NCI-H2081 (cell line): ENCODE results near the gene WWOX.
A peak's percentile ranks its signal among the peaks of the same experiment; 100 is the strongest.

Experiments used
- DNase-seq, 2 experiments: peaks; one replicate each; lab custom pipeline; 2025; lab: John Stamatoyannopoulos, UW

WWOX gene

DNA sequence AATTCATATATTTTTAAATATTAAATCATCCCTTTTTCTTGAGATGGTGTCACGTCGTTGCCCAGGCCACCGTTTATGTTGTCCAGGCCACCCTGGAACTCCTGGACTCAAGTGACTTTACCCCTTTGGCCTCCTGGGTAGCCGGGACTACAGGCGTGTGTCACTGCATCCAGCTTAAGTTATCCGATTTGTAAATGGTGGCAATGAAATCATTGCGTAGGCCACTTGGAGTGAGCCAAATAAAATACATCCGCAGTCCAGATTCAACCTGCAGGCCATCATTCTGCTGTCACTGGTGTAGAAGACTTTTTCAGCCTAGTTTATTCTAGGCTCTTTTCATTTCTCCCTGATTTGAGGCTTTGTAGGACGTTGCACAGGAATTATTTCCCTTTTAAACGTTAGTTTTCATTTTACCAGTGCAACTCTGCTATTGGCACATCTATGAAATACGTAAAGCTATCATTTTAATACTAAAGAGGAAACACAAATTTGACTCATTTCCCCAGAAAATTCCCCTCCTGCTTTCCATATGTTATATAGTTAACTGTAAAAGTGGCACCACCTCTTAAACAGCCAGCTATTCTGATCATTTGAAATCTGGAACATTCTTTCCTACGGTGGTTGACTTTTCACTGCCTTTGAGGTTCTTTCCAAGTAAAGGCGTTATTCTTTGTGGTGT lies 1051.3 kb downstream of the WWOX start:
- DNase-seq = no peak

DNA sequence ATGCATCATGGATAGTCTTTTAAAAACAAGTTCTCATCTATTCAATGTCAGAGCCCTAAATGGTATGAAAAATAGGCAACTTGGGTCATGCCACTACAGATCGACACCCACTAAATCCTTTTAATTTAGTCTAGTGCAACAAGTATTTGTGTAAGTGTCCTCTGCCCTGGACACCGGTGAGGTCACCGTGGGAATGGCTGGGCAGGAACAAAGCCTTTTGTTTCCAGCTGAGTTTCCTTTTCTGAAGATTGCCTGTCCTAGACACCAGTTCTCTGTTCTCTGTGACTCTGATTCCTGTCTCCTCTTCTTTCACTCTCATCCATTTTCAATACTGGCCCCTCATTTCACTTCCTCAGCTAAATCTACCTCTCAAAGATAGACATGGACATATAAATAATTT lies 1054.6 kb downstream of the WWOX start:
- DNase-seq = no peak

DNA sequence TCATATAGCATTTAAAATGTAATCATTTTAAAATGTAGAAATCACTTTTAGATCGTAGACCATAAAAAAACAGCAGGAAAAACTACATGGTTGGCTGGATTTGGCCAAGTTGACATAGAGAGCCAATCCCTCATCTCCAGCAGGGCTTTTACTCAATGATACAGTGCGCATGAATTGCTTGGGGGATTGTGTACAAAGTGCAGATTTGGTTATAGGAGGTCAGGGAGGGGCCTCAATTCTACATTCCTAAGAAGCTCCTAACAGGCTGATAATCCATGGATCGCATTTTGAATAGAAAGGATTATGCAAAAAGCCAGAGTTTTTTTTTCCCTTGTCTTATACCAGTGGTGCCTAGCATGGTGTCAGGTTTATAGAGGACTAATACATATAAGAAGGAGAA lies 1056.0 kb downstream of the WWOX start:
- DNase-seq = no peak

DNA sequence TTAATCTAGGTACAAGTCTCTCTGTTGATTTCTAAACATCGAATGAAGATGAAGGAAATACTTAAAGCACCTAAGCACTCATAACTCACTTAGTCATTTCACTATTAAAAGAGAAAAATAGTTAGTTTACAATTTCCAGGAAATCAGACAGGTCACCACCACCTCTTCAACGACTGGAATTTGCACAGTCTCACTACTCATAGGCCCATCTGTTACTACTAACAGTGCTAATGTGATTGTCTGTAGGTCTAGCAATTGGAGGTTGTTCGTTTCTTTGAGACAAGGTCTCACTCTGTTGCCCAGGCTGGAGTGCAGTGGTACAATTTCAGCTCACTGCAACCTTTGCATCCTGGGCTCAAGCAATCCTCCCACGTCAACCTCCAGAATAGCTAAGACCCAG lies 1056.5 kb downstream of the WWOX start:
- no peak for DNase-seq

DNA sequence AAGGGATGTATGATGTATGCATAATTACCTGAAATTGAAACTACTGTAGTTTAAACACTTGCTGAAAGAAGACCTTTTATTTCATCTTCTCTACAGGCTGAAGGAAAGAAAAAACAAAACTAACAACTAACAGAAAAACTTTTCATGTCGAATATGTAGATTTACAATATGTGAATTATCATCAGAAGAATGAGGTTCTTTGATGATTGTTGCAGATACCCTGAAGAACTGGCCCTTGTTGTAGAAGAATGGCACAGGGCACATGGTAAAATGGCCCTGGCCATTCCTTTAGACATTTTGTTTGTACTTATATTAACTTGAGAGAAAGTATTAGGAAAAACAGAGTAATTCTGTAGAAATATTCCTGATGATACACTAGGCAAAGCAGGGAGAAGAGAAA lies 1057.3 kb downstream of the WWOX start:
- no peak for DNase-seq

DNA sequence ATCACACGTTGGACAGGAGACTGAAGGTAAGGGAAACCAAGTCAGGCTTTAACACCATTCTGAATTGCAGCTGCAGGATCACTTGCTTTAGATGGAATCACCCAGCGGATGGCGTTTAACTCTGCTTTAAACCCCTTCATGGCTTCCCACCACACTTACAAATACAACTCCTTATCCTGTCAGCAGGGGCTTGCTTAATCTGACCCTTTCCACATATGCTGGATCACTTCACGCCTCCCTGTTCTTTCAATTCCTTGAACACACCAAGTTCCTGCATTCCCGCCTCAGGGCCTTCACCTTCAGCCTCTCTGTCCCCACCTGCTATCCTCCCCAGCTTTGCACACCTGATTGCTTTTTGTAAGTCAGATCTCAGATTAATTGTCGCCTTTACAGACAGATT lies 1058.9 kb downstream of the WWOX start:
- DNase-seq = no peak

DNA sequence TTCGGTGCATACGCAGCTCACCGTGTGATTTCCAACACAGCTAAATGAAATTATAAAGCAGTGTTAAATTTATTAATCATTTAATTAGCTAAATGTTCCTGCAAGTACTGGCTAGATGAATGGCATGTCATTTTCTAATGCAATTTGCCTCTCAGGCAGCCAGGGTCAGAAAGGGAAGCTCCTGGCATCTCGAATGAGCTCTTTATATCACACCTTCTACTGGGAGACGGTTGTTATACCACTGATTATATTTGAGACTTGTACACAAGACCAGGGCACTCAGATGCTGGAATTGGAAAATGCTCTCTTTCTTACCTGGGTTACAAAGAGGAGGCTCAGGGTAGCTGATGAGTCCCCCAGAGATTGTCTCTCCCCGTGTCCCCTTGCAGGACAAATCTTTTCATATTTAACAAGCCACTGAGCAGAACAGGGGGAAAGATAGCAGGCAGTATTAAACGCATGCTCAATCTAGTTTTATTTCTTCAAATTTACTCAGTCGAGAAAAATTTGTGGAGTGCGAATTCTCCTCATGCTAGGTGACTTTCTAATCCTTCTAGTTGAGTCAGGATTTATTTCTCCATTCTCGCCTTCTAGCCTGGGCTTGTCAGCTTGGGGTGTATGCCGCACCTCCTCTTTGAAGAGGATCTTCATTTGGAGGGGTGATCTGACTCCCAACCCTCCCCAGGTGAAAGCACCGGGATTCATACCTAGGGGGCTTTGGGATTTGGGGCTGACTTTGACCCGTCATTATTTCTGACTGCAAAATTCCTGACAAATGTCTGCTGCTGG lies 1060.0 kb downstream of the WWOX start:
- no peak for DNase-seq

DNA sequence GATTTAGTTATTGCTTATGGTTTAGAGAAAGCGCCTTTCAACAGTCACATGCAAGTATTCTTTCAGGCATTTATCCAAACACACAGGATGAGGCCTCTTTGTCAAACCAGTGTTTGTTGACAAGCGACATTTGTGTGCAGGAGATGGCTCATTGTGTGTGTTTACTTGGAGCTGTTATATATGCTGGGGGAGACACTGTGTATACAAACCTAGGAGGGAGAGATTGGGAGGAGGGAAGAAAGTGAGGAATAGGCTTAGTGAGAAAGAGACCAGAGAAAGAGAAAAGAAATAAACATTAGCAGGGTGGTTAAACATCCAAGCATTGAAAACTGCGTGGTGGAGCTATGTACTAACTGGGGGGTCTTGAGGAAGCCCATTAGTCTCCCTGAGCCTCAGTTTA lies 1063.5 kb downstream of the WWOX start:
- DNase-seq = peak in 1 of 2 experiments; percentile 49

DNA sequence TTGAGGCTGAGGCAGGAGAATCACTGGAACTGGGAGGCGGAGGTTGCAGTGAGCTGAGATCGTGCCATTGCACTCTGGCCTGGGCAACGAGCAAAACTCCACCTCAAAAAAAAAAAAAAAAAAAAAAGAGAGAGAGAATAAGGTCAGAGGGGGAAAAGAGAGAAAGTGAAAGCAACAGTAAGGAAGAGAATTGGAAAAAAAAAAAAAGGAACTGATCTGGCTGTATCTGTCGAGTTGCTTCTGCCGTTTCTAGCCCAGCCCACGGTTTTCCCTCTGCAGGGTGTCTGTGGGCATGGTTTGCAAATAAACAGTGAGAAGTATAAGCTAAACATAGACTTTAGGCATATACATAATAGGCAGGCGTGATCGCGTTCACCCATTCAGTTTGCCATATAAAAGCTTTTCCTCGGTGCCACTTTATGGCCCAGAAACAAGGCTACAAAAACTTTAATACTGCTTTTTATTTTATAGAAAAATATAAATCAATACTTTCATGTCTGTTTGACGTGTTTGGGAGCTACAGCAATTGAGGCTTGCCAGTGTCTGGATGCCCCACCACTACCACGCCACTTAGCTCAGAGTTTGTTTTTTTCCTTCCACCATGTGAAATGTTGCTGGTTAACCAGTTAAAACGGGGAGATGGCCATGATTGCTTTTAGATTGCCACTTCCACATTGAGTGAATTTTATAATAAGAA lies 1064.4 kb downstream of the WWOX start:
- DNase-seq = no peak

DNA sequence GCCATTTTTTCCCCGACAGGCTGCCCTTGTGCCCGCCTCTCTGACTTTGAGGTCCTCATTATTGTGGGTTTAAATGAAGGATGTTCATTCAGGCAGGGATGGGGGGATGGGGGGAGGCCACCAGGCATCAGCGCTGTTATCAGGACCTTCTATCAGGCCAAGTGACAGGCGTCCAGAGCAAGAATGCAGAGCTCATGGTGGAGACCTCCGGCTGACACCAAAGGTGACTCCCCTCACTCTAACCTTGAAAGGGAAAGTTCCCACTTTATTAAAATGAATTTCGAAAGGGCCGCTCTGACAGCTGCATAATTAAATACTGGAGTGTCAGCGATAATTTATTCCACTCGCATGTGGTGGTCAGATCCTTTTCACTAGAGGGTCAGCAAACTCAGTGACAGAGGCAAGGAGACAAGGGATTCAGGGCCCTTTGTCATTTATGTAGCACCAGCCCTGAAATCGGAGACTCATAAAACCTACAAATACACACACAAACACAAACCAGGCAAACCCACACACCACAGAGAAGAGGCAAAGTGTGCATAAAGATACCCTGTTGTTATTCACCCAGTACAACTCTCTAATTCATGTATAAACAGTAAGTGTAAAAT lies 1065.0 kb downstream of the WWOX start:
- no peak for DNase-seq

DNA sequence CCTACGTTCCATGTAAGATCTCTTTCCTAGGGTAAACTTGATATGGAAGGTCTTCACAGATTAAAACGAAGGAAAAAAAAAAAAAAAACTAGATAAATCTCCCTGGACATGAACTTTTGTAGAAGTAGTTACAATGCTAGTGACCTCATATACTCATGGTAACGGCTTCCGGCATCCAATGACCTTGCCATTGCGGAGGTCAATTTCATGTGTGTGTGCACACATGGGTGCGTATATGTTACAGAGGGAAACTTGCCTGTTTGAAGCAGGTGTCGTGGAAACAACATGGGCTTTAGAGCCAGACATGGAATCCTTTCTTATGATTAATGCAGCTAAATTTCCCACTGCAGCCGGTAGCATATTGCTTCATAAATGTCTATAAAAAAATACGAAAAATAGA lies 1065.6 kb downstream of the WWOX start:
- no peak for DNase-seq

DNA sequence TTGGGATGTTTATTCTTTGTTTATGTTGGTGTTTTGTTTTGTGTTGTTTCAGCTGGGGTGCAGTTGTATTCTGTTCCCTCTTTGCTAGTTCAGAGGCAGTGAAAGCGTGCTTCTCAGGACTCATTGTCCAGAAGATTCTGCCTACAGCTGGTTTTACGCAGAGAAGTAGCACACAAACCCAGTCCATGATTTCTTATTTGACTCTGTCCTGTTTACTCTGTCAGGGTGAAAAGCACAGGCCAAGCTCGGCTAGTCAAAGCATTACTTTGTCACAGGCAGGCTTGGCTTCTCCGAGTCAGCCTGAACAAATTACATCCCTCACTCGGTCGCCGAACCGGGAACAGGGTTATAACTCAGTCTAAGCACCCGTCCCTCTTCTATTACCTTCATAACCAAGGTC lies 1066.1 kb downstream of the WWOX start:
- no peak for DNase-seq

DNA sequence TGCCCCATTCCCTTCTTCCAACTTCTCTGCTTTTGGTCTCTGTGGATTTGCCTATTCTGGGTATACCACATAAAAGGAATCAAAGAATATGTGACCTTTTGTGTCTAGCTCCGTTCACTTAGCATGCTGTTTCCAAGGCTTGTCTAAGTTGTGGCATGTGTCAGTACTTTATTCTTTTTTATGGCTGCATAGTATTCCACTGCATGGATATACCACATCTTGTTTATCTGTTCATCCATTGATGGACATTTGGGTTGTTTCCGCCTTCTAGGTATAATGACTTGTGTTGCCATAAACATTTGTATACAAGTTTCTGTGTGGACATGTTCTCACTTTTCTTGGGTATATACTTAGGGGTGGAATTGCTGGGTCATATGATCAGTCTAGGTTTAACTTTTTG lies 1068.4 kb downstream of the WWOX start:
- no peak for DNase-seq

DNA sequence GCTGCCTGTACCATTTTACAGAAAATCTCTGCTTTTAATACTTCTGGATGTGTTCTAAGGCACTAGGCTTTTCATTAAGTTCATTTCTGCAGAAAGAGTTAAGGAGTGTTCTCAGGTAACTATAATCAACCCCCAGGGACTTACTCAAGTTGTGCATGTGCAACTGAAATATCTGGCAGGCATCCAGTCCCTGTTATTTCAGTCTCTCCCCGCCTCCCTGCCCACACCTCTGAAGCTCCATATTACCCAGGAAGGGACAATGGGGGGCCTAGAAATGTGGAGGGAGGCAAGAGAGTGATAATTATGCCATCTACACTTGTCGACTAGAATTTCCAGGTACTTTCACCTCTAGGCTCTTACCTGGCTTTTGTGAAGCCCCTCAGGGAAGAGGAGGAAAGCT lies 1068.9 kb downstream of the WWOX start:
- no peak for DNase-seq

DNA sequence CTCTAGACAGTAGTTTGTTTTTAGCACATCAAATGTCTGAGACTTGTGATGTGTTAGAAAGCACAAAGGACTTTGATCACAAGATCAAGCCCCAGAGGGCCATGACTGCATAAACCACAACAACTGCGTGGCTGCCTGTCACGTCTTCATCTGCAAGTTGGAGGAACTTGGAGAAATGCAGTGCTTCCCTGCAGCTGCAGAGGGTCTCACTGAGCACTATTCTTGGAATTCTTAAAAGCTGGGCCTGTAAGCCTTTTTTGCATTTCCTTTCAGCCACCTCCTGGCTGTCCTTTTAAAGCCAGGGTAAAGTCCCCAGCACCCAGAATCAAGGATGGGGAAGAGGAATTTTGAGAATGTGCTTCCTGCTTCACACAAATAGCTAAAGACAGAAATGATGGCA lies 1069.8 kb downstream of the WWOX start:
- no peak for DNase-seq

DNA sequence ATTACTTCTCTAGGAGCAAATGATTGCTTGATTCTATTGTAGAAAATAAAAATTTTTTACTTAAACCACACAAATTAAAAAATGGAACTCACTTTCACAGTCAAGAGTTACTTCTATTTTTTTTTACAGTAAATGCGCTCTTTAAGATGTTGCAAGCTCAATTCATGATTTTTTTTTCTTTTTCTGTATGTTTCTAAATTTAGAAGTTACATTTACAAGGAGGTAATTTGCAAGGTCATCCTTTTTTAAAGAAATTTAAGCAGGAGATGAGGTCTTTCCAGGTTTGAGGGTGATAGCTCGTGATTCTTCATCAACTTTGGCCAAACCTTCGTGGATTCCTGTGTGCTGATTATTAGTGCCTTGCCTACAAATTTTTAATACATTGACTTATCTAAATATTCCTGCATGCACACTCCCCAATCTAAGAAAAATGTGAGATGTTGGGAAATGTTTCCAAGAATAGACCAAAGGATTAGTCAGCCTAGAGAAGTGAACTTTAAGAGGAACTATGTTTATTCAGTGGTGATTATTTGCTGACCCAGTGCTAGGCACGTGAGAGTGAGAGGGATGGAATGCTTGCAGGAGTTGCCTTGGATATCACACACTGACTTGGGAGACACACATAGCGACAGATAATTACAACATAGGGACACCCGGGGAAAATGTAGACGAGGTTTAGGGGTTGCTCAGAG lies 1071.2 kb downstream of the WWOX start:
- no peak for DNase-seq

DNA sequence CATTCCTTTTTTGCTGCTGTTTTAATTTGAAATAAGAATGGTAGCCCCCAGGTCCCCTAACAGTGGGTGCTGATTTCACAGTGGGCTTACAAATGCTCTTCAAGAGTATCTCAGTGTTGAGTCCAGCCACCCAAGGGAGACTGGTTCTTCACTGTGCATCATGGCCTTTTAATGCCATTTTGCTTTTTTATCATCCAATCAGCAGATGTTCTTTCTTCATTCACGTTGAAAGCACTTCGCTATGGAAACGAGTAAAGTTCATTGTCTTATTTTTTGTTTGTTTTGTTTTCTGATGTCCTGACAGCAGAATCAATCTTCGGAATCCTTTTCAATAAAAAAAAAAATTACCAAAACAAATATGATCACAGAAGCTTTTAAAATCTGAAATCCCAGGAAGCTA lies 1072.0 kb downstream of the WWOX start:
- DNase-seq = no peak

DNA sequence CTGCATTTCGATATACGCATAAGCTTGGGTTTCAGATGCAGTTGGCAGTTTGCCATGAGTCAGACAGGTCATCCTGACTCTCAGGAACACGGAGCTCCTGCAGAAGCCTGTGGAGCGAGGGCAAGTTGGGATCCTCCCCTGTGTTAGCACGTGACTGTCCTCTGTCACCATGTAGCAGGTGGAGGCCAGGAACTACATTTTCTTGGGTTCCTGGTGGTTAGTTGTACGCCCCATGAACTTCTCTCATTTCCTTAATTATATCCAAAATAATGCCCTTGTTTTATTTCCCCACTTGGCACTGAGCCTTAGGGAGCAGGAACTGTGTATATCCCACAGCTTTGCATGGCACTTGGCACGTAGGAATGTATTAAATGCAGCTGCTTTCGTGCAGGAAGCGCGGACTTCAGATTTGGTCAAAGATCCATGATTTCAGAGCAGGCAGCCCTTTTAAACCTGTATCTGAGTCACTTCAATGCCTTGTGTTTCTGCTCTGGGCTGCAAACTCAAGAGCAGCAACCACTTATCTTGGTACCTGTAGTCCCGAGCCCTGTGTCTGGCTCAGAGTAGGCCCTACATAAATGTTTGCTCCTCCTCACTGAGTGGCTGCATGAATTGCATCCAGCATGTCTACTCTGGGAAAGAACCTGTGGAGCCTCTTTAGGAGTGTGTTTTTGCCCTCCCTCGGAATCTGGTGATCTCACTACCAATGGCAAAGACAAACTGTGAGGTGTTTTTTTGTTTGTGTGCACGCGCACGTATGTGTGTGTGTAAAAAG lies 1072.7 kb downstream of the WWOX start:
- DNase-seq = peak; percentile 39 to 80

DNA sequence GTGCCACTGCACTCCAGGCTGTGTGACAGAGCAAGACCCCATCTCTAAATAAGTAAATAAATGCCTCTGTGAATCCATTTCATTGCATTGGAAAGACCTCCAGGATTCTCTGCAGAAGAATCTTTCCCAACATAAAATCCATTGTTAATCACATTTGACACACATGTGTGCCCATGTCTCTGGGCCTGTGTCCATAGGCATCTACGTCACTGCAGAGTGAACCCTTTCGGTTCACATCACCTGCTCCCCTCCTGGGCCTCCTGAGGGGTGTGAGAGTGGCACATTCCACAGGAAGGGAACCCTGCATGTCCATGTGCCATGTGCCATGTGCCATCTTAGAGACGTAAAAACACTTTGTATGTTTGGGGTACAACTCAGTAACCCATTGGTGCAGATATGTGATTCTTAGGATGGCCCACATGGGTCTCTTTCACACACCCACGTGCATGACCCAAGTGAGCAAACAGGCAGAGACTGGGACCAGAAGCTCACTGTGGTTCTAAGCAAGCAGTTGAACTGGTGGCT lies 1073.6 kb downstream of the WWOX start:
- no peak for DNase-seq

DNA sequence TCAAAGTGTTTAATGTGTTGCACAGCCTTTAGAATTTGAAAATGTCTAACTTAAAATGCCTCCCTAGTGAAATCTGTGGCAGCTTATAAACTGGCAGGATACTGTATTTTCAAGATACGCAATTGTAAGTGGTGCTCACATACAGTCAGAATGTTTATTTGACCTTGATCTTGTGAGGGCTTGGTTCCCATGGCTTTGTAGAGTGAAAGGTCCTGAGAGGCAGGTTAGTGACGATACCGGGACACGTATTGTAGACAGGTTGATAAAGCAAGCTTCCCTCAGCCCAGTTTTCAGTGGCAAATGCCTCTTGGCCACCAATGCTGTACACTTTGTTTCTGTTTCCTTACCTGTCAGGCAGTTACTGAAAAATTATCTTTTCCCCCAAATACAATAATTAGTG lies 1074.5 kb downstream of the WWOX start:
- no peak for DNase-seq
